H54 (cell line): ENCODE data around the gene NUDT8.

Experiments used
- DNase-seq: peaks from one replicate; pipeline ENCODE4 v3.0.0; 2011; ENCODE audit warnings: low spot score, mixed read lengths; ENCODE audit not compliant: insufficient read length
- FAIRE-seq: peaks from 3 replicates; lab custom pipeline; 2011; peaks lifted over from hg19 to GRCh38; lab: Jason Lieb, UNC
- POLR2A ChIP-seq: IDR thresholded peaks from 2 replicates; pipeline ENCODE4 v1.6.1; 2011; ENCODE audit warnings: low read depth, mild to moderate bottlenecking, low read length

The NUDT8 gene, protein sequence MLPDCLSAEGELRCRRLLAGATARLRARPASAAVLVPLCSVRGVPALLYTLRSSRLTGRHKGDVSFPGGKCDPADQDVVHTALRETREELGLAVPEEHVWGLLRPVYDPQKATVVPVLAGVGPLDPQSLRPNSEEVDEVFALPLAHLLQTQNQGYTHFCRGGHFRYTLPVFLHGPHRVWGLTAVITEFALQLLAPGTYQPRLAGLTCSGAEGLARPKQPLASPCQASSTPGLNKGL

DNA sequence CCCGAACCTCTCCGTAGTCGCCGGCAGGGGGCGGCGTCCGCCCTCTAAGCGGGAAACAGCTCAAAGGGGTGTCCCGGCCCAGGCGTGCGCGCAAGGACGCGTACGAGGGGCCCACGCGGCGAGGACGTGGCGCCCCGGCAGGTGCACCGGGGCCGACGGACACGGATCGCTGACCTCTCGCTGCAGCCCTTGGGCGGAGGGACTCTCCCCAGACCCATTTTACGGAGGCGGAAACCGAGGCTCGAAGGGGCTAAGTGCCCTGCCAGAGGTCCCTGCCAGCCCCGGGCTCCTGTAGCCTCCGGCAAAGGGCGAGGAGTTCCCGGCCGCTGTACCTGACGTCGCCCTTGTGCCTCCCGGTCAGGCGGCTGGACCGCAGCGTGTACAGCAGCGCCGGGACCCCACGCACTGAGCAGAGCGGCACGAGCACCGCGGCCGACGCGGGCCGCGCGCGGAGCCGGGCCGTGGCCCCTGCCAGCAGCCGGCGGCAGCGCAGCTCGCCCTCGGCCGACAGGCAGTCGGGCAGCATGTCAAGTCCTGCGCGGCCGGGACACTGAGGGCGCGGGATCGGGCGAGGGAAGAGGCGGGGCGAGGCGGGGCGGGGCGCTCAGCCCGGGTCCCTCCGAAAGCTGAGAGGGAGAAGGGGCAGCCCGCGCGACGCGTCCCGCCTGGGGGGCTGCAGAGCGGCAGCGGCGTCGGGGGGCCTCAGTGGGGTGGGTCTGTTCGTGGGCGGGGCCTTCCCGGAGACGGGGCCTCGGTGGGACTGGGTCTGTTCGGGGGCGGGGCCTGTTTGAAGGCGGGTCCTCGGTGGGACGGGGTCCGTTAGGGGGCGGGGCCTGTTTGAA lies at the start of gene NUDT8:
Gene NUDT8, minus strand, starts transcription at position 552 of the 842 bp plus-strand sequence. Its CDS starts 26 bp downstream, at position 526.
- FAIRE-seq: no peak
- peak; percentile 66 for TF ChIP-seq POLR2A

GRCh38 chr11:67675058-67675747 lies 45.5 kb upstream of the NUDT8 start:
- TF ChIP-seq POLR2A: no peak
- DNase-seq: no peak
- no peak for FAIRE-seq

More for the DNA sequence above, at the start of gene NUDT8:
- DNase-seq: peak; percentile 90

- TF ChIP-seq POLR2A: no peak
- no peak for FAIRE-seq
- no peak for DNase-seq
Observed at GRCh38 chr11:67674442-67674871, 44.7 kb upstream of the NUDT8 start, which contains the start of gene ALDH3B2. Gene ALDH3B2, minus strand, starts transcription at chr11:67674623. Its CDS starts 7,688 bp downstream, at chr11:67666935.

DNA sequence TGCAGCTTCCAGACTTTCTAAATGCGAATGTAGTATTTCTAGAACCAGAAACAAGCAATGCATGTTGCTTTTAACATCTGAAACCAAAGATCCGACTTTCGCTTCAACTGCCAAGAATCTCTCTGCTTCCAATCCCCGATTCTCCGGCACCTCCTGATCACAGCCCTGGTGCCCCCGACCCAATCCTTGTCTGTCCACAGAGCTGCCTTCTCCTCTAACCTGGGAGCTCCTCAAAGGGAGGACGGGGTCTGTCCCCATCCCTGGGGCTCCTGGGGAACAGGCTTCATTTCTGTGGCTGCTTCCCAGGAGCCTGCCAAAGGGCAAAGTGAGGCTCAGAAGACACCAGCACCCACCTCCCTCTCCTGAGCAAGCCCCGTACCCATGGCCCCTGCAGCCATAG lies 44.2 kb upstream of the NUDT8 start:
- no peak for DNase-seq
- TF ChIP-seq POLR2A: no peak

GRCh38 chr11:67673358-67673757 lies 43.6 kb upstream of the NUDT8 start:
- FAIRE-seq (no peak), DNase-seq (no peak)
- no peak for TF ChIP-seq POLR2A

More for the DNA sequence above, 44.2 kb upstream of the NUDT8 start:
- no peak for FAIRE-seq

DNA sequence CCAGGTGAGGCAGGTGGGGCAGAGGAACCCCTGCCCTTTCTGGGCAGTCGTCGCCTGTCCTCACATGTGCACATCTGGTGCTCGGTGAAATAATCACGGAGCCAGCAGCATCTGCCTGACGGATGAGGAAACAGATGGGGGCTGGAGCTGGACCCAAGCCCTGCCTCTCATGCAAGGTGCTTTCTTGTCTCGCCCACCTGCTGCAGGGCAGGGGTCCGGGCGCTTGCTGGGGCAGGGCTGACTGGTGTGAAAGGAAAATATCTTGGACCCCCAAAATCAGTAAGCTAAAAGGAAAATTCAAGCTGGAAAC lies 41.4 kb upstream of the NUDT8 start:
- FAIRE-seq (no peak), DNase-seq (no peak)
- TF ChIP-seq POLR2A: no peak

DNA sequence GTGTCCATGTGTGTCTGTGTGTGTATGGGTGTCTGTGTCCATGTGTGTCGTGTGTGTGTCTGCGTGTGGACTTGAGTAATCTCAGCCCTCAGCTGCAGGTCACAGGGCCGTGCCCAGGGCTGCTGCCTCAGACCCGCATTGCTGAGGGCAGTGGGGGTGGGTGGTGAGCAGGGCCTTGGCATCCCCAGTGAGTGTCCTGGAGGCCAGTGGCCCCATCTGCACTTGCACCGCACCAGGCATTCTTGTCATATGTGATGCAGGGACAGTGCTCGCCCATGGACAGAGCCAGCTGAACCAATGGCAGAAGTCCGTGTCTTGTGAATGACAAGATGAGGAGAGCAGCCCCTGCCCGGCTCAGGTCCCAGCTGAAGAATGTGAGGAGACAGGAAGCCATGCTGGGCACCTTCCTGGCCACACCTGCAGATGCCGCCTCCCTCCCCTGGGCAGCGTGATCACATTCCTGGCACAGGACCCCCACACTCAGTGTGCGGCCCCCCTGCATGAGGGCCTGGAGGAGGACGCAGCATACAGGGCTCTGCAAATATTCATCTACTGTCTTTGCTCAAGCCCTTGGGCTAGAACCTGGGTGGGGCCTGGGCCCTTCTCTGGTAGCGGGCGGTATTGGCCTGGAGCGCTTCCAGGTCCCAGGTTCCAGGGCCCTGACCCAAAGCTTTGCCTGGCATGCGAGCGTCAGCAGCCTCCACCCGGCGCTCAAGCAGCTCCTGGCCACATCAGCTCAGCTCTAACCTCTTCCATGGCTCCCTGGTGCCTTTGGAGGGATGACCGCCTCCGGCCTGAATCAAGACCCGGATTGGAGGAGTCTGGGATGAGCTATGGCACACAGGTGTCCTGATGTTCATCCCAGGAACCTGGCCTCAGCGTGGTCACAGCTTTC lies 40.8 kb upstream of the NUDT8 start:
- FAIRE-seq: no peak
- no peak for DNase-seq
- no peak for TF ChIP-seq POLR2A

GRCh38 chr11:67668192-67668551 lies 38.4 kb upstream of the NUDT8 start:
- FAIRE-seq (no peak), DNase-seq (no peak)
- TF ChIP-seq POLR2A: no peak

GRCh38 chr11:67667490-67668191 lies 37.9 kb upstream of the NUDT8 start:
- TF ChIP-seq POLR2A: no peak
- no peak for DNase-seq
- FAIRE-seq: no peak

DNA sequence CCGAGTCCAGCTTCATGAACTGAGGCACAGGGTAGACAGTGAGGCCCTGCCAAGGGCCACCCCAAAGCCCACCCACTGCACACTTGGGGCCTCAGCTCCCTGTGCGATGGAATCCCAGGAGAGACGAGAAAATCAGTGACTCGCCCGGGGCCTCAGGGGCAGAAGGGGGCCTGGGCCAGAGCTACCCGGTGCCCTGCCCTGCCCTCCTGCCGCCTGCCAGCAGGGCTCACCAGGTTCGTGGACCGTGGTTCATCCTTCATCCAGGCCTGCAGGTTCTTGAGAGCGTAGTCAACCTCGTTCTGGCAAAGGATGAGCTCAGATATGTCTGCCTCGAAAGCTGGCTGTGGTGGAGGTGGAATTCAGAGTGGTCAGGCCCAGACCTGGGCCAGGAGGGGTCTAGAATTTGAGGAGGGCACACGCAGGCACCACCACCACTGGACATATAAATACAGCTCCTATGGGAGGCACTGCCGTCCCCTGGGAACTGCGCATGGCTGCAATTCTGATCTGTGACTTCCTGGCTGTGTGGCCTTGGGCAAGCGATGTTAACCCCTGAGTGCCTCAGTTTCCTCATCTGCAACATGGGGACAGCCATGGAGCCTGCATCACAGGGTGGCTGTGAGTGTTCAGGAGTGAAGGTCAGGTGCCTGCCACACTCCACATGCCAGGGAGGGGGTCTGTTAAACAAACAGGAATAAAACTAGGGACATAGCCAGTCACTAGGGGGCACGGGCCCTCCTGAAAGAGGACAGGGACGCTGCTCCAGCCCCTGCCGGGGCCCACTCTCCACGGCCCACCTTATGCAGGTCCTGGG lies 37.1 kb upstream of the NUDT8 start:
- no peak for FAIRE-seq
- no peak for DNase-seq
- no peak for TF ChIP-seq POLR2A

DNA sequence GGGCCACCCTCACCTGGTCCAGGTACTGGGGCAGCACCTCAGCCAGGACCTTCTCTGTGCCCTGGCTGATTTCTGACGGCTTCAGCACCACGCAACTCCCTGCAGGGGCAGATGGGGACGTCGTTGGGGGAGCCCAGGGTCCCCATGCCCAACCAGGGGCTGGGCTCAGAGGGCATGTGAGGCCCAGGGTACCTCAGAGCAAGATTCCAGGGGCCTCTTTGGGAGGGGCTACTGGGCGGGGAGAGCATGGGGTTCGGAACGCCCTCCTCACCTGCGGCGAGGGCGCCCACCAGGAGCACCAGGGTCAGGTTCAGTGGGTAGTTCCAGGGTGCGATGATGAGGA lies 36.5 kb upstream of the NUDT8 start:
- no peak for TF ChIP-seq POLR2A
- no peak for DNase-seq
- no peak for FAIRE-seq
